ENCODE measurements around the gene ZMYND11.

ZMYND11 gene

DNA sequence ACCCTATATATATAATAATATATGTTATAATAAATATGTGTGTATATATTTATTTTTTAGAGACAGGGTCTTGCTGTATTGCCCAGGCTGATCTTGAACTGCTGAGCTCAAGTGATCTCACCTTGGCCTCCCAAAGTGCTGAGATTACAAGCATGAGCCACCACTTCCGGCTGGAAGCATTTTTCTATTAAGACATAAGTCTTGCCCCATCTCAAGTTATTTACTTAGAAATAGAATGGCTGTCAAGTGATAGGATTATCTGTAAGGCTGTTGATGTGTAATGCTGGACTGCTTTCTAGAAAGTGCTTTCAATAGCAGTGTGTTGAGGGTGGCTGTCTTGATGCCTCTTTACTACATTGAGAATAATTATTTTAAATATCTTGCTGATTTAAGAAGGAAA, 65.2 kb downstream of the ZMYND11 start:
- no peak for DNase-seq

DNA sequence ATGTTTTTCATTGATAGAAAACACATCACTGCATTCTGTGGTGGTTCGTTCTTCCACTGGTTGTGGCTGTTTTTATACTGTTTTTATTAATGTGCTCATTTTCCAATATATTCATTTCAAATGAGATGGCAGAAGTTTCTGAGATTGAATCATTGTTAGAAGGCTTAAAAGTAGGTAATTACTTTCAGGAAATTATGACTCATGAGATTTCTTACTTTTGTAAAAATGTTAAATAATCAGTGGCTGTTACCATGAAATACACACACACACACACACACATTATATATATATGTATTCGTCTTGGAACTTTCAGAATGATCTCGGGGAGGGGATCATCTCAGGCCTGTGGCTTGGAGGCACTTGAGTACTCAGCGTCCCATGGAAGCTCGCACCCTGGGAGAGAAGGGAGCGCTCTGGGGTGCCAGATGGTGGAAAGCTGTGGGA, 66.1 kb downstream of the ZMYND11 start:
- DNase-seq, result no peak

DNA sequence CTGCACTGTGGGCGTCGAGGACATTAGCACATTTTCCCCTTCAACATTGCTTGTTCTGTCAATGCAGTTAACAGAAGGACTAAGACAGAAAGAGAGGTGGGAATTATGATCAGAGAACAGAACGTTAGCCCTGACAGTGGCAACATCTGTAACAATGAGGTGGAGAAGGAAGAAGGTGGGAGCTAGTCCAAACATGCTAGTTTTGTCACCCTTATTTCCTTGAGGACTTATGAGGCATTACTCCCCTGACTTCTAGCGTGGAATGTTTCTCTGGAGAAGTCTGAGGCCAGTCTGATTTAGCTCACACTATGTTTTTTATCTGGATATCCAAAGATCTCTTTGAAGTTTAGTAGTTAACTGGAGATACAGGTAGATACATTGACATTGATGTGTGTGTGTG, 73.4 kb downstream of the ZMYND11 start:
- DNase-seq, result no peak

DNA sequence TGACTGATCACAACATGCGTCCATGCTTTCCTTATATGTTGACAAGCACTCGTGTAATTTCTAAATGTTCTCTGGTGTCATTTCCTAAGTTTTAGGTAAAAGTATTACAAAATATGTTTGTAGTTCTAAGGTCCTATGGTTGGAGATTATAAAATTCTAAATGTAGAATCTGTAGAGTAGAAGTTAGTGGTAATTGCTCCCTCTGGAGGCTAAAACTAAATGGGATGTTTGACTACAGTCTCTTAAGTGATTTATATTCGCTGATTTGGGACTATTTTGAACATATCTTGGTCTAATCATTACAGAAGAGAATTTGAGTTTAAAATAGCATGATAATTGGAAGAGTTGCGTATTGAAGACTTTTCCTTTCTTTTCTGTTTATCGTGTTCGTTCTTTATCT, 74.1 kb downstream of the ZMYND11 start:
- DNase-seq, result no peak

DNA sequence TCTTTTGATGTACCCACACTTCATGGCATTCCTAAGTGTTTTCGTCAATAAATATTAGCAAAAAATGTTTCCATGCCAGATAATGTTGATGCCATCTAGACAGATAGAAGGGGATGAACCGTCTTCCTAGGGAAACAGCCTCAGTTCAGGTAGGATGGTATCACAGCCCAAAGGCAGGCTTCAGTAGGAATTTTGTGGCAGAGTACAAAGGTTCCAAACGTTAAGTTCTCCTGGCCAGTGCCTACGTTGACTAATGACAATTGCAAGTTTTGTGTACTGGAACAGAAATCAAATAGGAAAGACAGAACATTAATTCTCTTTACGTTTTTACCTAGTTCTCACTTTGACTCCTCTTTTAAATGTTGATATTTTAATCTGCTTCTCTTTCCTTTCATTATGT, 75.0 kb downstream of the ZMYND11 start:
- no peak for DNase-seq

DNA sequence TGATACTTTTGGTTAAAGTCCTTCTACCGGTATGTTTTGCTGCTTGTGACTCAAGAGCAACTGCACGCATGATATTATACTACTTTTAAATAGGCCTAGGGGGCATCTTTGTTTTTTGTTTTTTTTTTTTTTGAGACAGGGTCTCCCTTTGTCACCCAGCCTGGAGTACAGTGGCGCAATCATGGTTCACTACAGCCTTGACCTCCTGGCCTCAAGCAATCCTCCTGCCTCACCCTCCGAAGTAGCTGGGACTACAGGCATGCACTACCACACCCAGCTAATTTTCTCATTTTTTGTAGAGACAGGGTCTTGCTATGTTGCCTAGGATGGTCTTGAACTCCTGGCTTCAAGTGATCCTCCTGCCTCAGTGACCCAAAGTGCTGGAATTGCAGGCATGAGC, 80.2 kb downstream of the ZMYND11 start:
- no peak for DNase-seq

DNA sequence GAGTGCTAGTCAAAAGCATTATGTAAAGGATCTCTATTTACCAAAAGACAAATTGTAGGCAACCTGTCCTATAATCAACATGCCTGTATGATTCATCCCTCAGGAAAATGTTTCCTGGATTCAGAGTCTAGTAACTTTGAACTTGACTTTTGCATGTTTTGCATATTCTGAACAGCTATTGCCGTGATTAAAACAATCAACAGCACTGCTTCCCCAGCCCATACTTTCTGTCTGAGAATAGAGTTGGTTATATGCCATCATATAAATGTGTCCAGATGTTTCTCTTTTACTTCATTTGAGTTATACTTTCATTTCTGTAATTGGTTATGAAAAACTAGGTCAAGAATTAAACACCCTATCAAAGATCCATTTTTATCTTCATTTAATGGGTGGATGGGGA, 83.5 kb downstream of the ZMYND11 start:
- DNase-seq, result no peak

DNA sequence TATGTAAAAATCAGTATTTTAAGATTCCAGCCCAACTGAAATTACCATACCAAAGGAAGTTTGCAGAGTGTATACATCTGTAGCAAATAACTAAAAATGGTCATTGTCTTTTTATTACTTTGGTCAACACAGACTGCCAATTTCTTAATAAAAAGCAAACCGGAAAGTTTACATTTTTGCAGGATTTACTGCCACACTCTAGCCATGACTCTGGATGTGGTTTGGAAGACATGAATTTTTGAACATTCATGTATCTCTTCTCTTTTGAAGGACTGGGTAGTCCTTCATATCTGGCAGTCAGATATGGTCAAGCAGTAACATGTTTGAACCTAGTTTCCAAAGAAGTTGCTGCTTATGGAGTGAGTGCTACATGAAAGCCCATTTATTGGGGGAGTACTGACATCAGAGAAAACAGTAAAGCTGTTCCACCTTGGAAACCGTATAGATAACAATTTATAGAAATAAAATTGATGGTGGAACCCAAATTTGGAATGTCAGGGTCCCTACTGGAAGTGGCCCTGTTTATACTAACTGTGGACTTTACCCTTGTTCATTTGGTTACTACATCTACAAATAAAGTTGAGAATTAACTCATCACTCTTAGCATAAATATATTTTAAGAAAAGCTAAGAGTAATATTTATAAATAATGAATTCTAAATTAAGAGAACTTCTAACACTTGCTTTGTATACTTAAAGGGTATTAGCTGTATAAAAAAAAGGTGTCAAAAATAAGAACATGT, 84.6 kb downstream of the ZMYND11 start:
- DNase-seq, result no peak

DNA sequence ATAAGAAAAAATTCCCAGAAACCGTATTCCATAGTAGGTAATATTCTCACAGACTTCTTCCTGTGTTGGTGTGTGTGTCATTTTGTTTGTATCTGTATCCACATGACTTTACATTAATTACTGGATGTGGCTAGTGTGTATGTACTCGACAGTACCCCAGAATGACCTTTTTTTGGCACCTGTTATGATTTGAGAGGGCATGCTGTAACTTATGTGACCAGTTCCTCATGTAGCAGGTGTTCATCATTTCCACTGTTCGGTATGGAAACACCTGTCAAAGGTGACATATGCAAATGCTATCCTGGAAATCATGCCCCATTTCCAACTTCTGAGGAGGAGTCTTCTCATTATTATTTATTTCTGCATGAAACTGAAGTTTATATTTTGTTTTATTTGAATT, 89.3 kb downstream of the ZMYND11 start:
- no peak for DNase-seq

DNA sequence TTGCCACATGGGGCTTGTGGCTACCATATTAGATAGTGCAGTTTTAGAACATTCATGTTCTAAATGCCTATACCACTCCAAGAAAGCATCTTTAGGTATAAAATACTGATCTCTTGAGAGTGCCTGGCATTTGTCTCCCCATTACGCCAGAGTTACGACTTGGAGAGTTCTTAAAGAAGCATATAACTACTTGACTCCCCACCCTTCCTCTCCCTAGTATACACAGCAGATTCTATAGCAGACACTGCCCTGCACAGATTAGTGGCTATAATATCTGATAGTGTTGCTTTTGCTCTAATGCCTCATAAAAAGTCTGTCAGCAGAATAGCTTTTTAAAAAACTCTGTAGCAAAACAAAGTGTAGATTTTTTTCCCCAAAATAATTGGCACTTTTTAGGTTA, 90.8 kb downstream of the ZMYND11 start:
- no peak for DNase-seq

DNA sequence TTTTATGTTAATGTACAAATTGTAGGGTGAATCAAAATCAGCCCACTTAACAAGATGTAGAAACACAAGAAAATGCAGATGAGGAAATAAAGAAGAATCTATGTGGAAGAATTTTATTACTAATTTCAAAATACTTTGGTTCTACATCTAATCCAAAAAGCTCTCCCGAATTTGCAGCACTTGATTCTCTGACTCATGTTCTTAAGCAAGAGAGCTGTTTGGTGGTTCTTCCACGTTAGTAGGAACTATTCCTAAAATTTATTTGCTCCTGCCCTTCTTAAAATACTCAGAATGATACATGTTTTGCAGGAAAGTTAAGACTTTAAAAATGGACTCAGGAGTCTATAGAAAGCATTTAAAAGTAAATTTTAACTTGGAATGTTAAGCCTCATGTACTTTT, 91.8 kb downstream of the ZMYND11 start:
- DNase-seq, result no peak

DNA sequence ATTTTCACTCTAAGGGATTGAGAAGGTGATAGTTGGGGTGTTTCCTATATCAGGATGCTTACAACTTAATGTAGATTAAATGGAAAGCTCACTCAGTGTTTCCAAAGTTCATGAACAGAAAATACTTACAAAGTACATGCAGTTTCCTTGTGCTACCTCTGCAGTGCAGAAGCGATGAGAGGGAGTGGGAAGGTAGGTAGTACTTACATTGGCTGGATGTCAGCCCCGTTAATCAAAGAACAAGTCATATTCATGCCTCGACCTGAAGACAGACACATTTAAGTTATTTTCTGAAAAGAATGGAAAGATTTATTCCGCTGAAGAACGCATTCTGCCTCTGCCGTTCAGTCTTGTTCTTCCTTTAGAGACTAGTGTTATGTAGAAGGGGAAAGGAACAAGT, 93.1 kb downstream of the ZMYND11 start:
- DNase-seq, result no peak

DNA sequence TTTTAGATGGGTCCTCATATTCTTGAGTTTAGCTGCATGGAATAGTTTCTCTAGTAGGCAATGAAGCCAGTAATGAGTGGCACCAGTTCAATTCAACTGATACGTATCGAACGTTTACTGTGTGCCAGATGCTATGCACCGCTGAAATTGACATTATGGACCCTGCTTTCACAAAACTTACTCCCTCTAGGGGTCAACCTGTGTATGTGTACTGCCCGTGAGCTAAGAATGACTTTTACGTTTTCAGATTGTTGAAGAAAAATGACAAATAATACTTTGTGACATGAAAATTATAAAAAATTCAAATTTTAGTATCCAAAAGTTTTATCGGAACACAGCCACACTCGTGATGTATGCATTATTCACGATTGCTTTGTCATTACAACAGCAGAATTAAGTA, 95.5 kb downstream of the ZMYND11 start:
- DNase-seq, result no peak

DNA sequence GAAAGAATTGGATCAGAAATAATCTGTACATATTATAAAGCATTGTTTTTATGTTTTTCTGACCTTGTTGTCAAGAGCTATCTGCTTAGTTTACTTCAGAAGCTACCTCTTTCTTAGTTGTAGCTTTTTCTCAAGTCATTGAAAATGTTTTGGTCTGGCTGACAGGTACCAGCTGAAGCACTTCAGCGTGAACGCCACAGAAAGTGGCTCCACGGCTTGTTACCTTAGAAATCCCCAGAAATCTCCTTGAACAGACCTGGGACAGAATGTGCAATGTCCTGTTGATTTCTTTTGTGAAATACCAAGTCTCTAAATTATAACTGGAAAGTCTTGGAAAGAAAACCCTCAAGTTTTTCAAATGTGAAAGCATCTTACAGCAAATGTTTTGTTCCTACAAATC, 96.8 kb downstream of the ZMYND11 start:
- no peak for DNase-seq

DNA sequence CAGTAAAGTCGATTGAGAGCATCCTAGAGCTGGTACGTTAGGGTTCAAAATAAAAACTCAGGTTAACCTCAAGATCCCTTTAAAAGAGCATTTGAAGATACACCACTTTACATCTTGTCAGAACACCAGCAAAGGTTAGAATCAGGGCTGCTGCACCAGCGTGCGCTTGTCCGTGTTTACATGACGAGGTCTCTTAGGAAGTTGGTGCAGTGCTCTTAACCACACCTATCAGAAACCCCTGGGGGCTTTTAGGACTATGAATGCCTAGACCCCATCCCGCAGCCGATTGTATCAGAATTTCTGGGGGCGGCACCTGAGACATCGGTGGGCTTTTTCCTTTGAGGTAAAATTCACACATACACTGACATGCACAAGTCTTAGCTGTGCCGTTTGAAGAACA, 97.6 kb downstream of the ZMYND11 start:
- DNase-seq, result no peak

DNA sequence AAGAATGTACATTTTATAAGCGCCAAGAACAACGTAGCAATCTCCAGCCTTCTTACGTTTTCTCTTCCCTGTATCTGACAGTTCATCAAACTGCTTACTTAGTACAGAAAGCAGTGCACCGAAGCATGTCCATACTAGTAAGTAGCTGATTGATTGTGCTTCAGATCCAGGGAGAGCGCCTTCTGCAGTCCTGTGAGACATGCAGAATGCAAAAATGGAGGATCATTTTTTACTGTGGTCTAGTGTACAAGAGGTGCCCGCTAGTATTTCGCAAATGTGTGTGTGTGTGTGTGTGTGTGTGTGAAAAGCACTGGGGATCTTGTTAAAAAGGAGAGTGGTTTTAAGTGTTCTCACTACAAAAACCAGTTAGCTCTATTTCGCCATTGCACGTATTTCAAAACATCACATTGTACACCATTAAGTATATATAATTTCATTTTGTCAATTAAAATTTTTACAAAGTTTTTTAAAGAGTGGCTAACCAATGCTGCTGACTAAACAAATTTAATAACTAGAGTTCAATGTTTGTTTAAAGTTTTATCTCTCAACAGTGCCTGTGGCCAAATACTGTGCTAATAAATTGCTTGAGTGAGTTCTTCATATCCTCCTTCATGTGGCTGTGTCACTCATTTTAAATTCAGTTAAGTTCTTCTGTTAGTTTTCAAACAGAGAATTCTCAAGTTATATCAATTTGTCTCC, 99.6 kb downstream of the ZMYND11 start:
- DNase-seq, result no peak

DNA sequence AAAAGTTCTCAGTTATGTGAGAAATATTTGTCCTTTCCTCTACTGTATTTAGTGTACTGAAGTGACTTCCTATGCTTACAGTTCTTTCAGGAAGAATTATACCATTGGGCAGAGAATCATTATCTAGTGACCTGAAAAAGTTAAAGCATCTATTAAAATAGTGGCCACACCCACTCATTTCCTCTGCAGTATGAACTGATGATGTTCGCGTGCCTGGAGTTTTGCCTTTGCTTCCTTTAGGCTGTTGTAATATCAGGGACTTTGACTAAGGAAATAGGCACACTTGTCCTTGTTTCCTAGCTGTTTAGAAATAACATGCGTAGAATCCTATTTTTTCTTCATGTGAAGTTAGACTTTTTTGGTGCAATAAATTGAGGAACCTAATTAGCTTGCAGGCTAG, 100.7 kb downstream of the ZMYND11 start:
- DNase-seq, result no peak

DNA sequence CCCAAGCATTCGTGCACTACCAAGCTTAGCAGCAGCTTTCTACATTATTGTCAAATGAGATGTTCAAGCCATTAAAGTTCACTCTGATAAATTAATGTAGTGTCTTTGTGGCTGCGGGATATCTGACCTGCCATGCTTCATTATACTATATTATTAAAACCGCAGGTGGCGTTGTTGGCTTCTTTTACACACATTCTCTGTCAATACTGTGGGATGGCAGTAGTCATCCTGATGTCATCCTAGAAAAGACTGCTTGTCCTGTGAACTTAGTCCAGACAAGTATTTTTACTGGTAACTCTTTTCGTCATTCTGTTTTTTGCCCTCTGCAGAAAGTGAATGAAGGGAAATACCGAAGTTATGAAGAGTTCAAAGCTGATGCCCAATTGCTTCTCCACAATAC, 103.9 kb downstream of the ZMYND11 start:
- DNase-seq, result no peak

DNA sequence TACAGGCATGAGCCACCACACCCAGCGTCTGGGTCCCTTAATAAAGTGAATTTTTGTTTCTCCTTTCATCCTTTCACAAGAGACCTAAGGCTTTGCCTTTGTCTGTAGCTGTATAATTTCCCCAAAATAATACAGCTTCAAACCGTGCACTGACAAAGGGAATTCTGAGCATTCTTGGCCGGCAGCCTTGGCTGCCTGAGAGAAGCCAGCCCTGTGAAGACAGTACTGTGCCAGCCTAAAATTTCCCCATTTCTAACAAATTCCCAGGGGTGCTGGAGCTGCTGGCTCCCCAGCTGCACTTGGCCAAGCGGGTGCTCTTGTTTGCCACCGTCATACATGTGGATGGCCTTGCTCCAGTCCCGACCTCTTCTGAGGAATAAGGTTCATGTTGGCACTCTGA, 106.2 kb downstream of the ZMYND11 start:
- DNase-seq, result no peak

DNA sequence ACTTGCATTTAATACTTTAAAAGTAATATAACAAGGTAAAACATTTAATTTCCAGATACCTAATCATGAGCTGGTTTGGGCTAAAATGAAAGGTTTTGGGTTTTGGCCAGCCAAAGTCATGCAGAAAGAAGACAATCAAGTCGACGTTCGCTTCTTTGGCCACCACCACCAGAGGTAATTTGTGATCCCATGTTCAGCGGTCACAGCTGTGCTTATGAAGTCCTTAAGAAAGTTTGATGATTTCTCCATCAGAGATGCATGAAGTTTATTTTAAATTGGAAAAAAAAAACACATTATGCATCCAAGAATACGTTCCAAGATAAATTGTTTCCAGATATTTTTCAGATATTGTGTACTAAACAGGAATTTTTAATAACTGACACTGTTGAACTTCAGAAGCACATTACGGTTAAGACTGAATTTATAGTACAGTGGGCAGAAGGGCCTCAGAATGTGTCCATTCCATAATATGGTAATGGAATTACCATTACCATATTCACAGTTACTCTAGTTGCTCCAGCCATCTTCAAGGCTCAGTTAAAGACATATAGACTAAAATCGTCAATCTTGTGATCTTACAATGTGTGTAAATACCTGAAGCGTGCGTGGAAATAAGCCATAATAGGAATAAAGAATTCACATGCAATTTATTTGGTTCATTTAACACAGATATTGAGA, 106.8 kb downstream of the ZMYND11 start:
- no peak for DNase-seq

DNA sequence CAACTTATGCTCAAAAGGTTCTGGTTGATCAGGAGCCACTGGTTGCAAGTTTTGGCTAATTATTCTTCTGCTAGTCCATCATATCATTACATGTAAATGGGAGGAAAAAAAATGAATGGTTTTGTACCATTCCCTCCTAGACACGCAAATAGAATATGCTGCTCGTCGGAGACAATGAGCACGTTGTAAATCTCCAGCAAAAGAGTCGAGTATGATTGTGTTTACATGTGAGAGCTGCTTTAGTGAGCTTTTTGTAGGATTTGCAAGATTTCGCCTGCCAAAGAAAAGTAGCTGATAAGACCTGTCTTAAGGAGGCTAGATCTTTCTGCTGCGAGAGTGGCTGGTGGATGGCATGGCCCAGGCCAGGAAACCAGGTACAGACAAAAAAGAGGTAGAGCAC, 109.0 kb downstream of the ZMYND11 start:
- no peak for DNase-seq

DNA sequence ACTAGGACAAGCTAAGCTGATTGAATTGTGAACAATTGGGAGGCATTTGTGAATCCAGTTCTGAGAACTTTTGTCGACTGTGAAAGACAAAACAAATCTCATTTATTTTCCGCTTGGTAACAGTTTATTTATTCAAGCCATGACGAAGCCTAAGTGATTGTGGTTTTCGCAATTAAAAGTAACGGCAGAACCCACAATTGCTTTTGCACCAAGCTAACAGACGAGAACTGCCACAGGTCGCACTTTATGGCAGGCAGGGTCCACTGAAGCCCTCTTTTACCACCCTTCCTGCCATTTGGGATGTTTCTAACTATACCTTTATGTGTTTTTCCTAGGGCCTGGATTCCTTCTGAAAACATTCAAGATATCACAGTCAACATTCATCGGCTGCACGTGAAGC, 111.2 kb downstream of the ZMYND11 start:
- DNase-seq, result no peak

DNA sequence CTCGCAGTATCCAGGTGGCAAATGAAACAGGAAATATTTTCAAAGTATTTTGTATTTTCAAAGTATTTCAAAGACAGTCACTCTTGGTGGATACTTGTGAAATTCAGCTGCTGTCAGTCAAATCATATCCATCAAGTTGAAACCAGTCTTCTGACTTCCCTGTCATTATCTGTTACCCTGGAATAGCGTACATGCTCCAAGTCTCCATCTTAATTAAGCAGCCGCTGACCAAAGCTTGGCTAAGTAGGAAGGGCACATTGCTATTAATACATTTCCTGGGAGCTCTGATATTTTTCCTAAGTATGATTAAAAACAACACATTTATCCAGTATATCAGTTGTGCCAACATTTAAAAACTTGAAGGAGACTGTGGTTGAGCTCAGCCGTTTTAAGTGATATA, 112.2 kb downstream of the ZMYND11 start:
- no peak for DNase-seq

DNA sequence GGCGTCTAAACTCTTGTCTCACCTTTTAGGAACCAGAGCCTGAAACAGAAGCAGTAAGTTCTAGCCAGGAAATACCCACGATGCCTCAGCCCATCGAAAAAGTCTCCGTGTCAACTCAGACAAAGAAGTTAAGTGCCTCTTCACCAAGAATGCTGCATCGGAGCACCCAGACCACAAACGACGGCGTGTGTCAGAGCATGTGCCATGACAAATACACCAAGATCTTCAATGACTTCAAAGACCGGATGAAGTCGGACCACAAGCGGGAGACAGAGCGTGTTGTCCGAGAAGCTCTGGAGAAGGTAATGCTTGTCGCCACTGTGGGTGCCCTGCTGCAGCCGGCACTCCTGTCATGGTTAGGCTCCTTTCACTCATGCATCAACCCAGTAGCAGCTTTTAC, 113.1 kb downstream of the ZMYND11 start:
- DNase-seq, result no peak
